ENCODE data around the gene SFT2D3.

- TF ChIP-seq CTCF (IDR thresholded peaks at IDR 0.05) = no peak
- TF ChIP-seq POLR2AphosphoS5 (IDR thresholded peaks at IDR 0.05; ENCODE audit: low read depth, low read length) = no peak
- TF ChIP-seq, protein P1, sequence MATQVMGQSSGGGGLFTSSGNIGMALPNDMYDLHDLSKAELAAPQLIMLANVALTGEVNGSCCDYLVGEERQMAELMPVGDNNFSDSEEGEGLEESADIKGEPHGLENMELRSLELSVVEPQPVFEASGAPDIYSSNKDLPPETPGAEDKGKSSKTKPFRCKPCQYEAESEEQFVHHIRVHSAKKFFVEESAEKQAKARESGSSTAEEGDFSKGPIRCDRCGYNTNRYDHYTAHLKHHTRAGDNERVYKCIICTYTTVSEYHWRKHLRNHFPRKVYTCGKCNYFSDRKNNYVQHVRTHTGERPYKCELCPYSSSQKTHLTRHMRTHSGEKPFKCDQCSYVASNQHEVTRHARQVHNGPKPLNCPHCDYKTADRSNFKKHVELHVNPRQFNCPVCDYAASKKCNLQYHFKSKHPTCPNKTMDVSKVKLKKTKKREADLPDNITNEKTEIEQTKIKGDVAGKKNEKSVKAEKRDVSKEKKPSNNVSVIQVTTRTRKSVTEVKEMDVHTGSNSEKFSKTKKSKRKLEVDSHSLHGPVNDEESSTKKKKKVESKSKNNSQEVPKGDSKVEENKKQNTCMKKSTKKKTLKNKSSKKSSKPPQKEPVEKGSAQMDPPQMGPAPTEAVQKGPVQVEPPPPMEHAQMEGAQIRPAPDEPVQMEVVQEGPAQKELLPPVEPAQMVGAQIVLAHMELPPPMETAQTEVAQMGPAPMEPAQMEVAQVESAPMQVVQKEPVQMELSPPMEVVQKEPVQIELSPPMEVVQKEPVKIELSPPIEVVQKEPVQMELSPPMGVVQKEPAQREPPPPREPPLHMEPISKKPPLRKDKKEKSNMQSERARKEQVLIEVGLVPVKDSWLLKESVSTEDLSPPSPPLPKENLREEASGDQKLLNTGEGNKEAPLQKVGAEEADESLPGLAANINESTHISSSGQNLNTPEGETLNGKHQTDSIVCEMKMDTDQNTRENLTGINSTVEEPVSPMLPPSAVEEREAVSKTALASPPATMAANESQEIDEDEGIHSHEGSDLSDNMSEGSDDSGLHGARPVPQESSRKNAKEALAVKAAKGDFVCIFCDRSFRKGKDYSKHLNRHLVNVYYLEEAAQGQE (IDR thresholded peaks at IDR 0.05; ENCODE audit: insufficient read depth in 1 of 2, low read depth in 2 of 2, low read length in 1 of 2) = no peak
- no peak for TF ChIP-seq TCF7L2 (IDR thresholded peaks at IDR 0.05; ENCODE audit: low read depth, low read length)
These were observed 46.3 kb downstream of the SFT2D3 start for GRCh38 chr2:127747621-127748020.
